ENCODE measurements around the gene DLL4.

DNA sequence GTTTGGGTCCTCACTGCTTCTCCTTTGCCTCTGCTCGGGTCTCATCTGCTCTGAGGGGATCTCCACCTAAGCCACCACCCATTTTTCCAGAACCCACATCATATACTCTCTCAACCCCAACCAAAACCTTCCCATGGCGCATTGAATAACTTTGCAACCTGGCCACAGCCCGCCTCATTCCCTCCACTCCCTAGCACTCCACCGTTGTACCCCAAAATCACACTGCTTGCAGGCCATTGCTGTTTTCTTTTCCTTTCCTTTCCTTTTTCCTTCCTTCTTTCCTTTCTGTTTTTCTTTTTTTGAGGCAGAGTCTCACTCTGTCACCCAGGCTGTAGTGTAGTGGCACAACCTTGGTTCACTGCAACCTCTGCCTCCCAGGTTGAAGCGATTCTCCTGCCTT, 38.0 kb upstream of the DLL4 start:
- TF ChIP-seq POLR2AphosphoS5 (IDR thresholded peaks at IDR 0.05; ENCODE audit: low read depth, low read length) (no peak), FOXP2 (optimal IDR thresholded peaks at IDR 0.05; ENCODE audit: borderline replicate concordance, extremely low read depth, extremely low read length, insufficient read depth) (no peak), TAF1 (IDR thresholded peaks at IDR 0.05; ENCODE audit: borderline replicate concordance, insufficient read depth, low read length) (no peak), SIN3A (IDR thresholded peaks at IDR 0.05; ENCODE audit: borderline replicate concordance, insufficient read depth, low read length) (no peak)
- TF ChIP-seq, protein P1, sequence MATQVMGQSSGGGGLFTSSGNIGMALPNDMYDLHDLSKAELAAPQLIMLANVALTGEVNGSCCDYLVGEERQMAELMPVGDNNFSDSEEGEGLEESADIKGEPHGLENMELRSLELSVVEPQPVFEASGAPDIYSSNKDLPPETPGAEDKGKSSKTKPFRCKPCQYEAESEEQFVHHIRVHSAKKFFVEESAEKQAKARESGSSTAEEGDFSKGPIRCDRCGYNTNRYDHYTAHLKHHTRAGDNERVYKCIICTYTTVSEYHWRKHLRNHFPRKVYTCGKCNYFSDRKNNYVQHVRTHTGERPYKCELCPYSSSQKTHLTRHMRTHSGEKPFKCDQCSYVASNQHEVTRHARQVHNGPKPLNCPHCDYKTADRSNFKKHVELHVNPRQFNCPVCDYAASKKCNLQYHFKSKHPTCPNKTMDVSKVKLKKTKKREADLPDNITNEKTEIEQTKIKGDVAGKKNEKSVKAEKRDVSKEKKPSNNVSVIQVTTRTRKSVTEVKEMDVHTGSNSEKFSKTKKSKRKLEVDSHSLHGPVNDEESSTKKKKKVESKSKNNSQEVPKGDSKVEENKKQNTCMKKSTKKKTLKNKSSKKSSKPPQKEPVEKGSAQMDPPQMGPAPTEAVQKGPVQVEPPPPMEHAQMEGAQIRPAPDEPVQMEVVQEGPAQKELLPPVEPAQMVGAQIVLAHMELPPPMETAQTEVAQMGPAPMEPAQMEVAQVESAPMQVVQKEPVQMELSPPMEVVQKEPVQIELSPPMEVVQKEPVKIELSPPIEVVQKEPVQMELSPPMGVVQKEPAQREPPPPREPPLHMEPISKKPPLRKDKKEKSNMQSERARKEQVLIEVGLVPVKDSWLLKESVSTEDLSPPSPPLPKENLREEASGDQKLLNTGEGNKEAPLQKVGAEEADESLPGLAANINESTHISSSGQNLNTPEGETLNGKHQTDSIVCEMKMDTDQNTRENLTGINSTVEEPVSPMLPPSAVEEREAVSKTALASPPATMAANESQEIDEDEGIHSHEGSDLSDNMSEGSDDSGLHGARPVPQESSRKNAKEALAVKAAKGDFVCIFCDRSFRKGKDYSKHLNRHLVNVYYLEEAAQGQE (IDR thresholded peaks at IDR 0.05; ENCODE audit: insufficient read depth in 1 of 2, low read depth in 2 of 2, low read length in 2 of 2), result no peak
